Trophoblast cell (in vitro differentiated cells and primary cell): ENCODE measurements around the gene SERPINA9.

Source experiments
- DNase-seq, 2 donors: peaks; one replicate each; pipeline ENCODE4 v3.0.0-alpha.2; 2016
- H2AFZ ChIP-seq: 2 replicates; pipeline ENCODE4 v1.6.1; 2013; ENCODE audit warnings: low read length, moderate library complexity, mild to moderate bottlenecking; ENCODE audit not compliant: insufficient read depth, poor library complexity
- H2AK5ac ChIP-seq: 2 replicates; pipeline ENCODE4 v1.6.1; 2013; ENCODE audit warnings: mild to moderate bottlenecking, low read length
- H2BK120ac ChIP-seq: 2 replicates; pipeline ENCODE4 v1.6.1; 2013; ENCODE audit warnings: low read length, mild to moderate bottlenecking, moderate library complexity; ENCODE audit not compliant: insufficient read depth, poor library complexity
- H2BK12ac ChIP-seq: 2 replicates; pipeline ENCODE4 v1.6.1; 2013; ENCODE audit warnings: mild to moderate bottlenecking, low read length, moderate library complexity
- H2BK5ac ChIP-seq: 2 replicates; pipeline ENCODE4 v1.6.1; 2013; ENCODE audit warnings: low read length, low read depth, moderate library complexity, mild to moderate bottlenecking; ENCODE audit not compliant: poor library complexity
- H3K14ac ChIP-seq: 2 replicates; pipeline ENCODE4 v1.6.1; 2013; ENCODE audit warnings: mild to moderate bottlenecking, low read length
- H3K18ac ChIP-seq: 2 replicates; pipeline ENCODE4 v1.6.1; 2013; ENCODE audit warnings: mild to moderate bottlenecking, low read length
- H3K23ac ChIP-seq: 2 replicates; pipeline ENCODE4 v1.6.1; 2013; ENCODE audit warnings: low read length
- H3K27ac ChIP-seq: 2 replicates; pipeline ENCODE4 v1.5.1; 2013; ENCODE audit warnings: low read depth, mild to moderate bottlenecking, inconsistent platforms, low read length, moderate library complexity
- H3K27me3 ChIP-seq: 2 replicates; pipeline ENCODE4 v1.6.1; 2013; ENCODE audit warnings: inconsistent platforms, mild to moderate bottlenecking, low read length, moderate library complexity; ENCODE audit not compliant: insufficient read depth
- H3K36me3 ChIP-seq, 2 experiments: 1 replicate in 1 of 2; 2 replicates in 1 of 2; pipeline ENCODE4 v1.6.1; 2013; ENCODE audit warnings: low read length in 2 of 2, mild to moderate bottlenecking in 2 of 2, moderate library complexity in 1 of 2; ENCODE audit not compliant: insufficient read depth in 2 of 2, control insufficient read depth in 1 of 2
- H3K4ac ChIP-seq: 2 replicates; pipeline ENCODE4 v1.6.1; 2013; ENCODE audit warnings: low read depth, mild to moderate bottlenecking, low read length, moderate library complexity
- H3K4me1 ChIP-seq, 2 experiments: 1 replicate in 1 of 2; 2 replicates in 1 of 2; pipeline ENCODE4 v1.6.1; 2013; ENCODE audit warnings: low read length in 2 of 2, mild to moderate bottlenecking in 2 of 2, moderate library complexity in 1 of 2; ENCODE audit not compliant: insufficient read depth in 2 of 2, control insufficient read depth in 1 of 2
- H3K4me2 ChIP-seq: 2 replicates; pipeline ENCODE4 v1.6.1; 2013; ENCODE audit warnings: inconsistent platforms, mild to moderate bottlenecking, low read length, moderate library complexity
- H3K4me3 ChIP-seq: 2 replicates; pipeline ENCODE4 v1.5.1; 2013; ENCODE audit warnings: mild to moderate bottlenecking, low read depth, low read length, inconsistent platforms
- H3K79me1 ChIP-seq: one replicate; pipeline ENCODE4 v1.6.1; 2013; ENCODE audit warnings: low read length
- H3K79me2 ChIP-seq: 2 replicates; pipeline ENCODE4 v1.6.1; 2013; ENCODE audit warnings: low read length, mild to moderate bottlenecking; ENCODE audit not compliant: control insufficient read depth, insufficient read depth, poor library complexity
- H3K9ac ChIP-seq: 2 replicates; pipeline ENCODE4 v1.6.1; 2013; ENCODE audit warnings: mild to moderate bottlenecking, low read length
- H3K9me3 ChIP-seq: 2 replicates; pipeline ENCODE4 v1.6.1; 2013; ENCODE audit warnings: low read depth, mild to moderate bottlenecking, control low read depth, inconsistent platforms, low read length; ENCODE audit not compliant: insufficient read depth
- H4K12ac ChIP-seq: 2 replicates; pipeline ENCODE4 v1.6.1; 2013; ENCODE audit warnings: low read depth, mild to moderate bottlenecking, low read length, moderate library complexity
- H4K8ac ChIP-seq: 2 replicates; pipeline ENCODE4 v1.6.1; 2013; ENCODE audit warnings: low read depth, mild to moderate bottlenecking, low read length, moderate library complexity
- H4K91ac ChIP-seq: one replicate; pipeline ENCODE4 v1.6.1; 2013; ENCODE audit warnings: low read depth, mild to moderate bottlenecking, low read length, moderate library complexity
- WGBS: extraction: QIAGEN DNeasy Blood & Tissue Kit; methylation state at CpG from one replicate; pipeline ENCODE4 v1.1.7; 2013; ENCODE audit warnings: missing lambda C conversion rate; ENCODE audit not compliant: insufficient read length, insufficient coverage; ENCODE audit errors: extremely low coverage; 5-methylcytosine and 5-hydroxymethylcytosine counted together

SERPINA9 gene

DNA sequence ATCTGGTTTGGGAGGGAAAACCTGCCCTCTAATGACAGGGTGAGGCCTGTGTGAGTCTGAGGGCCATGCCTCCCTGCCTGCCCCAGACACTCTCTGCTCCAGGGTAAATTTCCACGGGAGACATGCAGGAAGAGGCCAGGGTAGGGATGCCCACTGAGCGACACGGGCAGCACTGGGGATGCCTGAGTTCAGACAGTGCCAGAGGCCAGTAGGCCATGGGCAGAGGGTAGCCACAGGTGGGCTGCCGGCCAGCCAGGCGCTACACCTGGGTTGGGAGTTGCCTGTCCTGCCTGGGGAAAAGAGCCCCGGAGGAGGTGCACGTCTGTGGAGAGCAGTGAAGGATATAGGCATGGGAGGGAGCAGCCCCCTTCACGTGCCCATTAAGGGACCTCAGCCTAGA, 29.6 kb upstream of the SERPINA9 start:
- no CpG with 5 or more reads among the region's 8 CpGs for WGBS
- Histone ChIP-seq H2BK12ac (no peak overlapping the region), H3K9me3 (peaks cover 2% of the 10 kb centered on the region), H3K18ac (no peak overlapping the region), H2AFZ (no peak overlapping the region), H3K23ac (no peak overlapping the region), H3K79me1 (no peaks in the 10 kb centered on the region), H4K12ac (no peak overlapping the region), H3K9ac (no peak overlapping the region), H3K27ac (no peak overlapping the region), H3K27me3 (no peaks in the 10 kb centered on the region), H3K4me1 (no peaks in the 10 kb centered on the region), H3K14ac (no peak overlapping the region), H4K91ac (no peak overlapping the region), H3K79me2 (no peaks in the 10 kb centered on the region), H3K4me2 (no peak overlapping the region), H3K4ac (no peak overlapping the region), H2AK5ac (no peak overlapping the region), H3K4me3 (no peak overlapping the region), H4K8ac (no peak overlapping the region), H3K36me3 (no peaks in the 10 kb centered on the region), H2BK120ac (no peak overlapping the region), H2BK5ac (no peak overlapping the region)
- no peak for DNase-seq

DNA sequence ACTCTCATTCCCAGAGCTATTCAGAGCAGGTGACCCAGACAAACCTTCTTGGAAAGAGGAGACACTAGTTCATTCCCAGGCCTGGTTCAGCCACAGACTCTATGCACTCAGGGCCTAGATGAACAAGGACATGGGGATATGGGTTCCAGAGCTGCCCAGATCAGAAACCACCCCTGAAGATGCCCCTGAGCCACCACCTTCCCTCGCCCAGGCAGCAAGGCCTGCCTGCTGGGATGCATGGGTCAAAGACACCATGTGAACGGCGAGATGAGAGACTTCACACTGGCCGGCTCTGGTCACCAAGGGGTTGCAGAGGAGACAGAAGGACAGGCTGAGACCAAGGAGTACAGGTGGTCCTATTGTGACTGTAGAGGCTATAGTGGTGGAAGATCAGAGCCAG, 29.2 kb upstream of the SERPINA9 start:
- Histone ChIP-seq H4K12ac (no peak overlapping the region), H3K9ac (no peak overlapping the region), H3K36me3 (no peaks in the 10 kb centered on the region), H4K91ac (no peak overlapping the region), H3K23ac (no peak overlapping the region), H2AFZ (no peak overlapping the region), H3K9me3 (peaks cover 2% of the 10 kb centered on the region), H3K14ac (no peak overlapping the region), H2AK5ac (no peak overlapping the region), H3K27me3 (no peaks in the 10 kb centered on the region), H3K18ac (no peak overlapping the region), H3K4me1 (no peaks in the 10 kb centered on the region), H3K4ac (no peak overlapping the region), H4K8ac (no peak overlapping the region), H3K4me2 (no peak overlapping the region), H3K79me1 (no peaks in the 10 kb centered on the region), H3K27ac (no peak overlapping the region), H3K79me2 (no peaks in the 10 kb centered on the region), H2BK5ac (no peak overlapping the region), H3K4me3 (no peak overlapping the region), H2BK120ac (no peak overlapping the region), H2BK12ac (no peak overlapping the region)
- no peak for DNase-seq
- no CpG with 5 or more reads among the region's 4 CpGs for WGBS

DNA sequence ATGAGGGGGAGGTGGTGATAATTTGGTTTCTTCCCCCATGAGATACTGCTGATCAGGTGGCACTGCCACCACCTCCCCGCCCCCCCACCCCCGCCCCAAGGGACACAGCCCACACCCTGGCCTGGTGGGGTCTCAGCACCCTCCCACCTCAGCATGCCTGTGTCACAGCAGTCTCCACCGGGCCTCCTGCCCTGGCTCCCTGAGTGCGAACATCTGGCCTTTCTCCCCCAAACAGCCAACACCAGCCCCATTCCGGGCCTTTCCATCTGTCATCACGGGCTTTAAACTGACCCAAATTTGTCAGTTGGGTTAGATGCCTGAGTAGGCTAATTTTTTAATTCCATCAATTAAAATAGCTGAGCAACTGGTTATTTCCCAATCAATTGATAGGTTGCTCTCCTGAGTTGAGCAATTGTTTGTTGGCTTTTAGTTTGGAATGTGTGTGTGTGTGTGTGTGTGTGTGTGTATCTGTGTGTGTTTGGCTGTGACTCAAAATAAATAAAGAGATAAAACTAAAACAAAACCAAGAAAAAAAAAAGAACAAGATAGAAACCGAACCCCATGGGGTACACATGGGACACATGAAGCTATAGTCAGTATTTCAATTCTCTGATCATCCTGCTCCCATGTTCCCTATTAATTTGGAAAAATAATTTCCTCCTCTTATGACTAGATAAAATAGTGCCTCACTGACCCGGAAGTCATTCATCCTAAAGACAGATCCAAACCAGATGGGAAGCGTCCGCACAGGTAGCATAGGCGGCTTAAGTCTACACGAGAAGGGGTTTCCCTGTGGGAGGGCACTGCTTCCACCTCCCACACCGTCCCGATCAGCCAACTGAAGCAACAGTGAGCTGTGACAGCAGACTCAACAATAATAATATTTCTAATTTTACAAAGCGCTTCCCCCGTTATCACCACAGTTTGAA, 25.9 kb upstream of the SERPINA9 start:
- Histone ChIP-seq H3K79me1 (no peaks in the 10 kb centered on the region), H3K4me2 (no peak overlapping the region), H4K8ac (no peak overlapping the region), H3K9ac (no peak overlapping the region), H3K4me1 (no peaks in the 10 kb centered on the region), H3K18ac (no peak overlapping the region), H3K23ac (no peak overlapping the region), H4K91ac (no peak overlapping the region), H4K12ac (no peak overlapping the region), H2BK12ac (no peak overlapping the region), H3K79me2 (no peaks in the 10 kb centered on the region), H2AK5ac (no peak overlapping the region), H3K9me3 (no peaks in the 10 kb centered on the region), H3K27ac (no peak overlapping the region), H2AFZ (no peak overlapping the region), H2BK120ac (no peak overlapping the region), H3K27me3 (no peaks in the 10 kb centered on the region), H3K14ac (no peak overlapping the region), H3K36me3 (no peaks in the 10 kb centered on the region), H2BK5ac (no peak overlapping the region), H3K4ac (no peak overlapping the region), H3K4me3 (no peak overlapping the region)
- no CpG with 5 or more reads among the region's 16 CpGs for WGBS
- no peak for DNase-seq

DNA sequence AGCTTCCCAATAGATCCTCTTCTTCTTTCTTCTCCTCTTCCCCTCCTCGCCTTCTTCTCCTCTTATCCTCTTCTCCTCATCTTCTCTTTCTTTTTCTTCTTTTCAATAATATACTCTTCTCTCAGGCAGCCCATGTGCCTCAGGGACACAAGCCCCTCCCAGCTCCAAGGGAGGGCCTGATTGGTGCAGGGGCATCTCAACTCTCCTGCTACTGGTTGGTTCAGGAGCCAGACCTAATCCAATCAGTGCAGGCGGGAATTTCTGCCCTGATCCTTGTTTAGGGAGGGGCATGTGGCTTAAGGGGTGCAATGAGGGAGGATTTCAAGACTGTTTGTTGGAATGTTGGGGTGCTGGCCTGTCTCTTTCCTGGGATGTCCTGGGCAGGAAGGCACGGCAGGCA, 24.3 kb upstream of the SERPINA9 start:
- no peak overlapping the region for H2AFZ ChIP-seq
- no peak overlapping the region for H2BK120ac ChIP-seq
- H3K4me3 ChIP-seq, result no peak overlapping the region
- H3K27me3 ChIP-seq, result no peaks in the 10 kb centered on the region
- H3K9ac ChIP-seq, result no peak overlapping the region
- 100% methylated on average over 1 of the region's 3 CpGs for WGBS
- no peak overlapping the region for H2BK12ac ChIP-seq
- H3K4me1 ChIP-seq, result no peaks in the 10 kb centered on the region
- no peak overlapping the region for H3K4me2 ChIP-seq
- no peaks in the 10 kb centered on the region for H3K79me1 ChIP-seq
- H3K4ac ChIP-seq, result no peak overlapping the region
- H3K9me3 ChIP-seq, result no peaks in the 10 kb centered on the region
- H3K79me2 ChIP-seq, result no peaks in the 10 kb centered on the region
- H2BK5ac ChIP-seq, result no peak overlapping the region
- no peak overlapping the region for H3K23ac ChIP-seq
- no peak overlapping the region for H3K14ac ChIP-seq
- no peak overlapping the region for H3K27ac ChIP-seq
- no peak overlapping the region for H4K91ac ChIP-seq
- no peak for DNase-seq
- H4K8ac ChIP-seq, result no peak overlapping the region
- H4K12ac ChIP-seq, result no peak overlapping the region
- no peak overlapping the region for H2AK5ac ChIP-seq
- no peak overlapping the region for H3K18ac ChIP-seq
- H3K36me3 ChIP-seq, result no peaks in the 10 kb centered on the region
